Activated T-cell treated with anti-CD3 and anti-CD28 coated beads for 24 hours (primary cell): Measurements from ENCODE around the gene EPHX1.
"Not testable (repeated sequence)": the region's sequence is repeated elsewhere in the genome, so short reads cannot be mapped to it uniquely, and the experiment has no call there.

Experiments
- DNase-seq: peaks from one replicate; pipeline ENCODE4 v3.0.0-alpha.2; 2020; ENCODE audit warnings: low read depth

The EPHX1 gene

DNA sequence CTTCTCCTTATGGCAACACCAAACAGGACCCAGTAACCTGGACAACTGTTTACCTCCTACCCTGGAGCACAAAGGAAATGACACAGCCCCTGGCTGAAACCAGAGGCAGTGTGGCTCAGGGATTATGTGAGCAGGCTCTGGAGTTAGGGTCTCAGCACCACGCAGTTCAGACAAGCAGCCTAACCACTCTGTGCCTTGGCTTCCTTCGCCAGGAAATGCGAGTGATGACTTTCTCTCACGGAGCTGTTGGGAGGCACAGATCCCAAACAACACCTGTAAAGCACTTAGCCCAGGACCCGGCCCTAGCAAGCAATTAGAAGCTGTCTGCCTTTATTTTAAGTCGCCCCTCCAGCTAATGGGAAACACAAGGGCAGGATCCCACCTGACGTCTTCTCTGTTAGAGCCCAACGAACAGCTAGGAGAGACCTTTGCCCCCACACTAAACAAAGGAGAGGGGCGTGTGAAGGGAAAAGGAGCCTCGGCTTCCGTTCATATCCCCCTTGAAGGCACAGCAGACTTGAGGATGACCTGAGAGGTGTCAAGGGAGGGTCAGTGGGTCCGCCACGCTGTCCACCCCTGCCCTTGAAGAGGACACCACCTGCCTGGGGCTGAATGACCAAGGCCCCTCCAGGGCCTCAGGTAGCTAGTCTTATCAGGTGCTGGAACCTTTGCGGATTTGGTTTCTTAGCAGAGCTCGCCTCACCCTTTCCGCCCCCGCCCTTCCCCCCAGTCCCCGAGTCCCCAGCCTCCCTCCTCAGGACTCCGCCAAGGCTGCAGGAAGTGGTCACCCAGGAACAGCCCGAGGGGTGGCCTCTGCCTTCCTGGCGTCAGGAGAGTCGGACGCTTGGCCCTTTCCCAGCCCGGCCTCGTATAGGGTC, 71.4 kb downstream of the EPHX1 start:
- DNase-seq, result peak; percentile 23

GRCh38 chr1:225881959-225882693, 72.2 kb downstream of the EPHX1 start, which contains the start of gene TMEM63A:
Gene TMEM63A, minus strand, starts transcription at chr1:225882380. Its CDS starts 4,800 bp downstream, at chr1:225877580.
- peak; percentile 78 for DNase-seq

DNA sequence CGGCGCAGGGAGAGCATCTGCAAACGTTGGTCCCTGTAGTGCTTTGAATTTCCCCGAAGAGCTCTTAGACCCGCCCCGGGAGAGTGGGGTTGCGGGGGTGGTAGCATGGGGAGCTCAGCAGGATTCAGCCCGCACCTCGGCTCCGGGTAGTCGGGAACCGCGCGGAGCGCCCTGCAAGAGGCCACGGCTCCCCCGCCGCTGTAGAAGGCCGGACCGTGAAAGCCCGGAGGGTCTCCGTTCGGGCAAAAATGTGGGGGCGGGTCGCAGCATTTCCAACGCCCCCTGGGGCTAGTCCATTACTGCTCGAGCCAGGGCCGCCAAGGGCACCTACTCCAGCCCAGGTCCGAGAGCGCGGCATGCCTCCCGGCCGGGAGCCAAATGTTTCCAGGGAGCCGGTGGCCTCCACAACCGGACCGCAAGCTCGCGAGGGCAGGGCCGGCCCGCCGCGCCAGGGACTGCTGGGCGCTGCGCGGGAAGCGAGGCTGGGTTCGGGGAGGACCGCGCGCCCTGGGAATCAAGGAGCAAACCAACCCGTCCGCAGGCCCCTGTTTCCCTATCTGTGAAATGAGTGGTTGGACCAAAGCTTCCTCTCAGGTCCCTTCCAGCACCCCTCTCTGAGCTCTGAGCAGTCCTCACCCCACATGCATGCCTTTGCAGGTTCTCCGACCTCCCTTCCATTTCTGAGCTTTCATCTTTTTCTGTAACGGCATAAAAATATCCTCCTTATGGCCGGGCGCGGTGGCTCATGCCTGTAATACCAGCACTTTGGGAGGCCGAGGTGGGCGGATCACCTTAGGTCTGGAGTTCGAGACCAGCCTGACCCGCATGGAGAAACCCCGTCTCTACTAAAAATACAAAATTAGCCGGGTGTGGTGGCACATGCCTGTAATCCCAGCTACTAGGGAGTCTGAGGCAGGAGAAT, 73.0 kb downstream of the EPHX1 start:
- DNase-seq, result peak; percentile 26

DNA sequence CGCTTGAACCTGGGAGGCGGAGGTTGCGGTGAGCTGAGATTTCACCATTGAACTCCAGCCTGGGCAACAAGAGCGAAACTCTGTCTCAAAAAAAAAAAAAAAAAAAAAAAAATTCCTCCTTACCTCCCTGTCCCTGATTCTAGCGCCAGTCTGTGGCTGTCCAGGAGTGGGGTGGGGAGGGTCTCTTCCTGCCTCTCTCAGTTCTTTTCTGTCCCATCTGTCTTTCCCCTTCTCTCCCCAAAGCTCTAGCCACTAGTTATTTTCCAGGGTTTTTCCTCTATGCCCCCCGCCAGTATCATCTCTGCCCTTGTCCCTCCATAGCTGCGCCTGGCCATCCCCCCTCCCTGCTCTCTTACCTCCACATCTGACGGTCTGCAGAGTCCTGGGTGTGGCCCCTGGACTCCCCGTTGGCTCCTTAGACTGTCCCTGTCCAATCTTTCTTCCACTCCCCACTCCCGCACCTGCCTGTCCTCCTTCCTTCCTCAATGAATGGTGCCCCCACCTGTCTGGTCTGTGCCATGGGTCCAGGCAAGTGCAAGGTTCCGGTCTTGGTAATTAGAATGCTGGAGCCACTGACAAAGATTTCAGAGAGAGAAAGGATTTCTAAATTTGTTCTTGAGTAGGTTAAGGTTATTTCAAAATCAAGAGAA, 73.8 kb downstream of the EPHX1 start:
- no peak for DNase-seq

DNA sequence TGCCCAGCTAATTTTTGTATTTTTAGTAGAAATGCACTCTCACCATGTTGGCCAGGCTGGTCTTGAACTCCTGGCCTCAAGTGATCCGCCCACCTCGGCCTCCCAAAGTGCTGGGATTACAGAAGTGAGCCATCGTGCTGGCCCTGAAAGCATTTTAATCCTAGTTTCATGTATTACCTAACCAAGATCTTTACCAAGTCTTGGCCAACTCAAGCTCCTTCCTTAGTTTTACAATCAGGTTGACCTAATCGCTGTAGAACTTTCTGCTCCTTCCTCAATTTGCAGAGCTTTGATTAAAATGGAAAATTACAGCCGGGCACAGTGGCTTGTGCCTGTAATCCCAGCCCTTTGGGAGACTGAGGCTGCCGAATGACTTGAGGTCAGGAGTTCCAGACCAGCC, 75.4 kb downstream of the EPHX1 start:
- no peak for DNase-seq

DNA sequence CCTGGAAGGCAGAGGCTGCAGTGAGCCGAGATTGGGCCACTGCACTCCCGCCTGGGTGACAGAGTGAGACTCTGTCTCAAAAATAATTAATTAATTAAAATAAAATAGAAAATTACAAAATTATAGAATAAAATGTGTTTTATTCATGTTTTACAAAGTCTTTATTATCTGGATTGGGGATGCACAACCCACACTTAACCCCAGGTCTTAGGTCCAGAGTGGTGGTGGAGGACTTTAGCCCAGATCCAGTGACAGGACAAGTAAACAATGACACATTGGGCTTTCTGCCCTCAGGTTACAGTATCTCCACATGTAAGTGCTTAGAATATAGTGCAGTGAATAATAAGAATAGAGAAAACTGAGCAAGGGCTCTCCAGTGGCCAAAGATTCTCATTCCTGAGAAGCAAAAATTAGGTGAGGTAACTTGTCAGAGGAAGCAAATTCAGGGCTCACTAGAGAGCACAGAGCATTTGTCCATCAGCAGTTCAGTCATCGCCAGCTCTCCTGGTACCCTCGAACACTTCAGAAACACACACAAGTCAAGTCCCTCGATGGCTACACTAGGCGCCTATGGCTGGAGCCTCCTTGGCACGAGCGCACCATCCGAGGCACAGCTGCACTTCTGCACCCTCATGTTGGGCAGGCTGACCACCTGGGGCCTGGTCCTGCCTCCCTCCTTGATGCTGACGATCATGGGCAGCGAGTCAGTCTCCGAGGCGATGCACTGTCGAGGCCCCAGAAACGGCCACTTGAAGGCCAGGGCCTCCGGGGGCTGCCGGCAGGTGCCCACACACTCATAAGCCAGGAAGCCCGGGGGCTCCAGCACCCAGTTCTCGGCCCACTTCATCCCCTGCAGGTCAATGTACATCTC, 76.5 kb downstream of the EPHX1 start:
- no peak for DNase-seq

DNA sequence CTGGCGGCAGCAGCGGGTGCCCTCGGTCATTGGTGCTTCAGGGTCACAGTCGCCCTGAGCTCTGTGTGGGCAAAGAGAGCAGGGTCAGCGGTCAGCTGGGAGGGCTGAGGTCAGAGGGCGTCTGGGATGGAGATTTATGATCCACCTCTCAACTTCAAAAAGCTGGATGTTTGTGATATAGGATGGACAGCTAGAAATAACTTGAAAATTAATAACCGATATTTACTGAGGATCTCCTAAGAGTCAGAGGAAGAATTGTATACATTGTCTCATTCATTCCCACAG, 77.0 kb downstream of the EPHX1 start:
- no peak for DNase-seq

DNA sequence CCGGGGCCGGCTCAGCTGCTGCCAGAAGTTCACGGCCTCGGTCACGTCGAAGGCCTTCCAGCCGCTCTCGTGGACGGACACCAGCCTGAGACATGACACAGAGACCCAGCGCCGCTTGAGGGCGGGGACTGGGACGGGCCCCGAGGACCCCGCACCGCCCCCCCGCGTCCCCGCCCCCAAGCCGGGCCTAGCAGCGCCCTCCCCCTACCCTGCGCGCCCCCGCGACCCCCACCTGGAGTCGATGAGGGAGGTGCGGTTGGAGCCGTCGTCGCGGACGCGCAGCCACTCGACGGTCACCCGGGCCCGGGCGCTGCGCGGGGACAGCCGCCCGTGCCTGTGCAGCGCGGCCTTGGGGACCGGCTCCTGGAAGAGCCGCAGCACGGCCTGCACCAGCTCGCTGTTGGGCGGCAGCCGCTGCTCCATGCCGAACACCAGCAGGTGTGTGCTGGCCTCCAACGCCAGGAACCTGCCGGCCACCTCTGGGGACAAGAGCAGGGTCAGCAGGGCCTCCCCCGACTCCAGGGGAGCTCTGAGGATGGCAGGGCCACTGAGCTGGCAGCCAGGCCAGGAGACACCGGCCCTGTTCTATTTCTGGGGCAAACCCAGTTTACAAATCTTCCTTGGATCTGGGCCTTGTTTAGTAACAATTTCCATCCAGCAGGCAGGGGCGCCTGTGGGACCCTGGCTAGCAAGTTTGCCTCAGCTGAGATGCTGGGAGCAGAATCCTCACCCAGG, 77.8 kb downstream of the EPHX1 start:
- DNase-seq, result not testable (repeated sequence)

DNA sequence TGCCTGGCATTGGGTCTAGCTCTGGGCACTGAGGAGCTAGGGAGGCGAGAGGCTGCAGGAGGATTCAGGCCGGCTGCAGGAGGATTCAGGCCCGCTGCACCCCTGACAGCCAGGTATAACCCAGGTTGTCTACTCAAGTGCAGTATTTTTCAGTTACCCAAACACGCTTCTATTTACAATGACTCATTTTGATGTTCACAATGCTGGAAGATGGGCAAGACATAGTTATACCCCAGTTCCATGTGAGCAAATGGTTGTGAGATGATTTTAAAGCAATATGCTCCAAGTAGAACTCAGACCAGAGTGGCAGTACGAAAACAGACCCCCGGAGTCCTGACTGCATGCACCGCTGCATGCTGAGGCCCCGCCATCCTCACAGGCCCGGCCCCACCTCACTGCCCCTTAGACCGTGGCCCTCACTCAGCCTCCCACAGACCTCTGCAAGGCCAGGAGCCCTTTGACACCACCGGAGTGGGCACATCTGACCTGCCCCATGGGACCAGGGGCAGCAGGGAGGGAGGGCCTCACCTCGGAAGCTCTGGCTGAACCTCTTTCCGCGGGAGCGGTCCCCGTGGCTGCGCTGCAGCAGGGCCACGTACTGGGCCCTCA, 78.5 kb downstream of the EPHX1 start:
- no peak for DNase-seq

GRCh38 chr1:225888898-225889601, 79.1 kb downstream of the EPHX1 start, which contains the start of gene LEFTY1:
Gene LEFTY1, minus strand, starts transcription at chr1:225889146. Its CDS starts 80 bp downstream, at chr1:225889066.
- no peak for DNase-seq

DNA sequence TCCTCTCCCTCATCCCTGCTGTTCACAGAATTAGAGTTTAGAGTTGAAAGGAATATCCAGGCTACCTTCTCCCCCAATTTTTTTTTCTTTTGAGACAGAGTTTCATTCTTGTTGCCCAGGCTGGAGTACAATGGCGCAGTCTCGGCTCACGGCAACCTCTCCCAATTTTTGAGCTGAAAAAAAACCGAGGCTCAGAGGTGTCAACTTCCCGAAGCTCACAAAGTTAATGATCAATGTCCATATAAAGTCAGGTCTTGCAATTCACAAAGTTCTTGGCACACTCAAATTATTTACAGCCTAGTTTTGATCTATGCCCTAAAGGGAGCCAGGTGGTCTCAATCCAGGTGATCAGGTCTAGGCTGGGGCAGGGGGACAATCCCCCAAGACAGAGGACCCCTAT, 79.8 kb downstream of the EPHX1 start:
- no peak for DNase-seq

DNA sequence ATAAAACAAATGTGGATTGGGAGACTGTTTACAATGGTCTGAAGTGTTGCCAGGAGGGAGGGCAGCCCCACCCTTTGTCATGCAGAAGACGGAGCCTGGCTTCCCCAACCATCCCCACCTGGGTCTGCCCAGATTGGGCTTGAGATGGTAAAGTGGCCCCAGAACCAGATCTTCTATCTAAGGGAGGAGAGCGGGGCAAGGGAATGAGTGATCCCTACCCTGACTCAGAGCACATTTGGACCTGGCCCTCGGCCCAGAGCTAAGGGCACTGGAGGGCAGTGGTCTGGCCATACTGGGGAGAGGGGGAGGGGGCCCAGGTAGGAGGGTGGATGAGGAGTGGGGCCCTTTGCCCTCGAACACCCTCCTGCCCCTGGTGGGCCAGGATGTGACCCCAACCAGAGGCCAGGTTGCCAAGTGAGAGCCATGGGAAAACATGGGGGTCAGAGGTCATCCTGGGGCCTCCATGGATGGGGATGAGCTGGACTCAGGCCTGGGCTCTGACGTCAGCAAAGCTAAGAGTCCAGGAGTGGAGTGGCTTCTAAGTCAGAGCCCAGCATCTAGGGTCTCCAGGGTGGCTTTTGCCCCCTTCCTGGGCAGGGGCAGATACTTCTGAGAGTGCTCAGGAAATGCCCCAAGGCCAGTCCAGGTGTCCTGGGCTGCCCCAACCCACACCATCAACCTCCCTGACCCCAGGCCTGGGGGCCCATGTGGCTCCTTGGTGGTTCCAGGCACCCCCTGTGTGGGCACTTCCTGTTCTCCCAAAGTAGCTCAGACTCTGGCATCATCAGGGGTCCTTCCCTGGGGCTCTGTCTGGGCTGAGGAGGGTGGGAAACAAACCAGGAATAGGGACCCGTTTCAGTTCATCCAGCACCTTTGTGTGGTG, 80.7 kb downstream of the EPHX1 start:
- DNase-seq, result no peak

- no peak for DNase-seq
These were observed 81.5 kb downstream of the EPHX1 start for GRCh38 chr1:225891229-225891972.

GRCh38 chr1:225892307-225892706, 82.4 kb downstream of the EPHX1 start:
- DNase-seq, result no peak
